ENCODE results near the gene IRX6.

IRX6 gene

DNA sequence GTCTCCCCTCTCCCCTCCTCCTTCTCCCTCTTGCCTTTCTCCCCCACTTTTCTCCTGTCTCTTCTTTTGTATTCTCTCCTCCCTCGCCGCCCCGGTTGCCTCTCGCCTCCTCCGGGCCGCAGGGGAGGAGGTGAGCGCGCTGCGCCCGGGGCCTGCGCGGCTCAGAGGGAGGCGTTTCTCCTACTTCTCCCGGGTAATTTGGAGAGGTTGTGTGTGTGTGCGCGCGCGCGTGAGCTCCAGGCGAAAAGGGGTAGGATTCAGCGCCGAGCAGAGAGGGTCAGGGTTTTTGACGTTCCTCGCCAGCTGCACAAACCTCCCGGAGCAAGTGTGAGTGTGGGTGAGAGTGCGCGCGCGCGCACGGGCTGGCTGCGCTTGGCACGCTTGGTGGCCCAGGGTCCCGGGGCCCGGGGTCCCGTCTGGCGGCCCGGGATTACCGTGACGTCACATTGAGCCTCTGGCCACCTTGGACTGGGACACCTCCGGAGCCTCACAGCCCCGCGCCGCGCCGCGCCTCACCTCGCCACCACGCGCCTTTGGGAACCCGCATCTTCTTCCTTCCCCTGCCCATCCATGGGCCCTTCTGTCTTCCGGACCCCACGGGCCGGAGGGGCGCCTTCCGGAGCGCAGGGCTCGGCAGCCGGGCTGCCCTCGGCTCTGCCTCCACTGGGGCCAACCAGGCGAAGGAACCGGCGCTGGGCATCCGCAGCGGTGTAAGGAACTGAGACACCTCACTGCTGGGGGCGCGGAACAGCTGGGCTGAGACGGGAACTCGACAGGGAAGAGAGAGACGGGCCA lies 479 bp downstream of the IRX6 start:
- no peak for DNase-seq

DNA sequence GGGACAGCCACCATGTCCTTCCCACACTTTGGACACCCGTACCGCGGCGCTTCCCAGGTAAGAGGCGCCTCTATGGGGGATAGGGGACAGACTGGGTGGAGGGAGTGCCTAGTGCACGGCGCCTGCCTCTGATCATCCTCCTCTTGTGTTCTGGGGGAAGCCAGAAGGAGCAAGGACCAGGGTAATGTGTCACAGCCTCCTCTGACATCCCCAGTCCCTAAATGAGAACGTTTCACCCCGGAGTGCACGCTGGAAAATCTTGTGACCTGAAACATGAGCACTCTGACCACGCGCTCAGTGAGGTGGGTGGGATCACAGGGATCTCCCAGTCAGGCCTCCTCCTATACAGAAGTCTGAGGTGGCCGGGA lies 1.1 kb downstream of the IRX6 start:
- no peak for DNase-seq

DNA sequence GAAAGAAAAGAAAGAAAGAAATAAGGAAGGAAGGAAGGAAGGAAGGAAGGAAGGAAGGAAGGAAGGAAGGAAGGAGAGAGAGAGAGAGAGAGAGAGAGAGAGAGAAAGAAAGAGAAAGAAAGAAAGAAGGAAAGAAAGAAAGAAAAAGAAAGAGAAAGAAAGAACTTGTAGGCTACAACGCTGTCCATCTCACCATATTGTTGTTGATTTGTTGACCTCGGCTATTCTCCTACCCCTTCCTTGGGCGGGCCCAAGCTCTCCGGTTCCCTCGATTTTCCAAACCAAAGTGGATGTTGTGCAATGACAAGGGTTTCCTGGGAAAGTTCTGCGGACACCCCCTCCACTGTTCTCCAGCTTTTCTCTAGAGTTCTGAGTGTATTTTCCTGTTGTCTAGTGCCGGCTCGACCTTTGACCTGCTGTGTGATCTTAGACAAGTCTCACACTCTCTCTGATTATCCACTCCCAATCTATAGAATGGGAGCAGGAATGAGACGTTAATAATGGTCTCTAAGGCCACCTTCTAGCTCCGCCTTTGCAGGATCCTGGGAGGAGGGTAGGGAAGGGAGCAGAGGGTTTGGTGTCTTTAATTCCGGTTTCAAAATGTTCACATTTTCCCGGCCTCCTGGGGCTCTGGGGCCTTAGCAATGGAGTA lies 1.6 kb downstream of the IRX6 start:
- no peak for DNase-seq

DNA sequence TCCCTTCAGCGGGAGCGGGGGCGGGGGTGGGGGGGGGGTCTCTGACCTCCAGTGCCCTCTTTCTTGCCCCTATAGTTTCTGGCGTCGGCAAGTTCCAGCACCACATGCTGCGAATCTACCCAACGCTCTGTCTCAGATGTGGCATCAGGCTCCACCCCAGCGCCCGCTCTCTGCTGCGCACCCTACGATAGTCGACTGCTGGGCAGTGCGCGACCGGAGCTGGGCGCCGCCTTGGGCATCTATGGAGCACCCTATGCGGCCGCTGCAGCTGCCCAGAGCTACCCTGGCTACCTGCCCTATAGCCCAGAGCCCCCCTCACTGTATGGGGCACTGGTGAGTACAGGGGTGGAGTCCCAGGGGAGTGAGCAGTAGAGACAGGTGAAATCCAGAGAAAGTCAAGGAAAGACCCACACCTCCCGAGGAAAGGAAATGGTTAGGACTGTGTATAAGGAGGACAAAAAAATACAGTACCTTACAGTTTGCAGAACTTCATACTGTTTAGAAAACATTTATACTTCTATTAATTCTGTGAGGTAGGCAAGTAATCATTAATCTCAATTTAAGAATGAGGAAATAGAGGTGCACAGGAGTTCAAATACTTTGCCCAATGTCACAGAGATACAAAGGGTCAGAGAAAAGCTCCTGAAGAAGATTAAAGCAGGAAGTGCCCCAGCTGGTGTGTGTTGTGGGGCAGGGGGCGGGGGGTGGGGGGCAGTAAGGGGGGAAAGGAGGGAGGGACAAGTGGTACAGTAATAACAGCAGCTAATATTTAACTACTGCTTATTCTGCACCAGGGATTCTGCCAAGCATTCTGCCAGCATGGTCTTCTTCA lies 2.5 kb downstream of the IRX6 start:
- DNase-seq, result no peak

DNA sequence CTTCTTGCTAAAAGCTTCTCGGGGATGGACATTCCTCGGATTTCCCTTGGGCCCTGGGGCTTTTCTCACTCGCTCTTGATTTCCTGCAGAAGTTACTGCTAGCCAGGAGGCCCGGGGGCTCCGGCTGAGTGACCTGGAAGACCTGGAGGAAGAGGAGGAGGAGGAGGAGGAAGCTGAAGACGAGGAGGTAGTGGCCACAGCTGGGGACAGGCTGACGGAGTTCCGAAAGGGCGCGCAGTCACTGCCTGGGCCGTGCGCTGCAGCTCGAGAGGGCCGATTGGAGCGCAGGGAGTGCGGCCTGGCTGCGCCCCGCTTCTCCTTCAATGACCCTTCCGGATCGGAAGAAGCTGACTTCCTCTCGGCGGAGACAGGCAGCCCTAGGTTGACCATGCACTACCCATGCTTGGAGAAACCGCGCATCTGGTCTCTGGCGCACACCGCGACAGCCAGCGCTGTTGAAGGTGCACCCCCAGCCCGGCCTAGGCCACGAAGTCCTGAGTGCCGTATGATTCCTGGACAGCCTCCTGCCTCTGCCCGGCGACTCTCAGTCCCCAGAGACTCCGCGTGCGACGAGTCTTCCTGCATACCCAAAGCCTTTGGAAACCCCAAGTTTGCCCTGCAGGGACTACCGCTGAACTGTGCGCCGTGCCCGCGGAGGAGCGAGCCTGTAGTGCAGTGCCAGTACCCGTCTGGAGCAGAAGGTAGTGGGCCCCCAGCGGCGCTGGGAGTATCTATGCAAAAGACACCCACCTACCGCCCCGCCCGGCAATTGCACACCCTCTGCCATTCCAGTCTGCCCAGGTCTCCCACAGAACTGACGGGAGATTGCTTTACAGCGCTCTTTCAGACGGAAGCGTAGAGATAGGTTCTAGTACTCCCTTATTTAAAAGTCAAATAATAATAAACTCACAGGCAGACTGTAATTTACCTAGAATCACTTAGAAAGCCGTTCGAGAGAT lies 4.9 kb downstream of the IRX6 start:
- DNase-seq, result no peak

DNA sequence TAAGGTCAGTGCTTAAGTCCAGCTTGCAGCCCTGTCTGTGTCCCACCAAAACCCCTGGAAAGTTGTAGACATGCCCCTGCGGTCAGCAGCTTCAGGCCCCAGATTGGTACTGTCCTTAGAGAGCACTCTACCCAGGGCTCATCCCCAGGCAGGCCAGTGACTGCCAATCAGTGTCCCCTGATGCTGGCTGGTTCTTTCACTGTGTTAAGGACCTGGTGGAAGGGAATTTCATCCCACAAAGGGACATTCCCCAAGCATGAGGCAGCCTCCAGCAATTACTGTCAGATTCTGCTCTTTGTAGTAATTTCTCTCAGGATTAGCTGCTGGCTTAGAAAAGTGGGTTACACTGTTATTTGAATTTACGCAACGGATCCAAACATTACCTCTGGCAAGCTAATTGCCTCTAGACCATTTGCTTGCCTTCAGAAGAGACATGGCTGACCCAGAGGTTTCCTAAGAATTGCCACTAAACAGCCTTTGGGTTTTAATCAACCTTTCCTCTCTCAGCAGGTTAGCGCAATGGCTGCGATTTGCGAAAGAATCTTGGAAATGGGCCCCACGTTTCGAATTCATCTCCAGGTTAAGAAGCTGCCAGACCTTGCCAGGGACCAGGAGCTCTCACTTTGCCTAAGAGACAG lies 5.9 kb downstream of the IRX6 start:
- no peak for DNase-seq

DNA sequence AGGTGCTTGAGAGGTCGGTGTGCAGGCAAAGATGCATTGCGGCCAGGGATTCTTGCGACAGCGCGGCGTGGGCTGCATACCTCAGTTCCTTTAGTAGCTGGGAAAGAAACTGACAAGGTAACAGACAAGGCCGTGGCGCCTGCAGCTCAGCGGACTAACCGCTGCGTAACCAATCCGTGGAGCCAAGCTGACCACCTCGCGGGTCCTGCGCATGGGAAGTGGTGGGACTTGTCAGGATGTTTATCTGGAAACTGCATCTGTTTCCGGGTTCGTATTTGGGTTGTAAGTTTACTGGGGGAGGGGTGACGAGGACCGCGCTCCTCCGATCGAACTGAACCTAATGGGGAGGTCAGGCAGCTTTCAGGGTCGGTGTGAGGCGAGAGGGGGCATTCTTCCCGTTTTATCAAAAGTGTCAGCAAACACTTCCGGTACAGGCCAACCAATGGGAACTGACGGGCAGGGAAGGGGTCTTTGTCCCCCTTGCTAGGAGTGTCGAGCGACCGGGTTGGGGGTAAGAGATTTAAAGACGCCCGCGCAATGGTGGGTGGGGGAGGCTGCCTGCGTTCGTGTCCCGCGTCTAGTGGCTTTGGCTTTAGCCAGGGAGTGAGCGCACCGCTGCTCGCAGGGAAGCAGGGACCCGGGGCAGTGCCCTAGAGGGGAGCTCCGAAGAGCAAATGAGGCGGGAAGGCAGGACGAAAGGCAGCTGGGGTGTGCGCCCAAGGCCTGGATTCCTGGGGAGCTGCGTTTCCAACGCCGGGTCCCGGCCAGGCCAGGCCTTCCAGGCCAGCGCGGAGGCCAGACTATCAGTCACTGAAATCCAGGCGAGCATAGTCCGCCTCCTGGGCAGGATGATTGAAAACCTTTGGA lies 7.0 kb downstream of the IRX6 start:
- no peak for DNase-seq

DNA sequence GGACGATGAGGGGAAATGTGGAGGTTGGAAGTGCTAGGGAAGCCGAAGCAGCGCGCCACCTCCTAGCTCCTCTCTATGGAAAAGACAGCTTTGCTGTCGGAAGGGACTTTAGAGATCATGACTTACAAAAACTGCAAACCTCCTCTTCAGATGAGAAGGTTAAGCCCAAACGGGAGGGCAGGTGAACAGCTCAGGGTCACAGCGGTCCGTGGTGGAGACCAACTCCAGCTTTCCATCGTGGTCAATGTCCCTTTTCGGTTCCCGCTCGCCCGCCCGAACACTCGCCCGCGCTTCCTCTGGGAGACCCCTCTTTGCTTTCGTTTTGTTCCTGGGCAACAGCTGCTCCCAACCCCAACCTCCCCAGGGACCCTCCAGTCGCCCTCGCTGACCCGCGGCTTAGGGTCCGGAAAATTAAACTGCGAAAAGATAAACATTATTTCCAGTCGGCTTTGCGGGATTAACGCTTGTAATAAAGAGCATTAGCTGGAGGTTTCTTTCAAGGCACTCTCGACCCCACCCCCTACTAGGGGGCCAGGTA lies 7.7 kb downstream of the IRX6 start:
- no peak for DNase-seq

DNA sequence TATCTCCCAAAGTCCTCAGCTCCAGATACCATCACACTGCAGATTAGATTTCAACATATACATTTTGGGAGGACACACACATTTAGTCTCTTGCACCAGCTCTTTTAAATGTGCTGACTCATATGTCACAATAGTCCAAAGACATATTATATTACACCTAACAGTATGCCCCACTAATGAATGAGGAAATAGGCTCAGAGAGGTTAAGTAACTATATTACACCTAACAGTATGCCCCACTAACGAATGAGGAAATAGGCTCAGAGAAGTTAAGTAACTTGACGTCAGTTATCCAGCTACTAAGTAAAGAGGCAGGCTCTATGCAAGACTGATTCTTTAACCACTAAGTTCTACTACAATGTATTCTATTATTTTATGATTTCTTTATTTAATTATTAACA lies 9.7 kb downstream of the IRX6 start:
- DNase-seq, result no peak

DNA sequence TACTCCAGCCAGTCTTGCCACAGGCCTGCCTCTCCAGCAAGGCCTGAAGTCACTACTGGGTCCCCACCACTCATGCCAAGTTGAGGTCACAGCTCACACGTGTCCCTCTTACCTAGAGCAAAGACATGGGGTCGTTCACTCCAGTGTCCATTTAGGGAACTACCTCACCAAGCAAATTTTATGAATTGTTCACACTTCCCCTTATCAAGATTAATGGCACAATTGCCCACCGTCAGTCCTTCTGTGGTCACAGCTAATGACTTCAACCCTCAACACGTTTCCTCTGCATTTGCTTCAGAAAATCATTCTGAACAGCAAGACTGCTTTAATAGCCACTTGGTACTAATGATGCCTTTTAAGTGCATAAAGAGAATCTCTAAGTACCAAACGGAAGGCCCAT lies 14.6 kb downstream of the IRX6 start:
- no peak for DNase-seq

DNA sequence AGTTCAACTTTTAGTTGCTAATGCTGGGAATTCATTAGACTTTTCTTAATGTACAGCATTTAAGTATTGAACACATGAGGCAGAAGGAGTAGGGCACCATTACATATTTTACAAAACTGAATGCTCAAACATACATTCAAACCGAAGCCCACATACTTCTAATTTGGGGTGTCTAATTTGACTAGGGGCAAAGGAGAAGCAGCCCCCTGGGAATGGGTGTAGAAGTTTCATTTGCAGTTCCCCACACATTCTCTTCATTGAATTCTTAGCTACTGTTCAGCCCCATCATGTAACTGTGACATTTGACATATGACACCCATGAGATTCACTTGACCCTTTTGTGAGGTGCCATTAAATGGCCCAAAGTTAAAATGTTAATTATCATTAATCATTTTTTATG lies 16.4 kb downstream of the IRX6 start:
- DNase-seq, result no peak

DNA sequence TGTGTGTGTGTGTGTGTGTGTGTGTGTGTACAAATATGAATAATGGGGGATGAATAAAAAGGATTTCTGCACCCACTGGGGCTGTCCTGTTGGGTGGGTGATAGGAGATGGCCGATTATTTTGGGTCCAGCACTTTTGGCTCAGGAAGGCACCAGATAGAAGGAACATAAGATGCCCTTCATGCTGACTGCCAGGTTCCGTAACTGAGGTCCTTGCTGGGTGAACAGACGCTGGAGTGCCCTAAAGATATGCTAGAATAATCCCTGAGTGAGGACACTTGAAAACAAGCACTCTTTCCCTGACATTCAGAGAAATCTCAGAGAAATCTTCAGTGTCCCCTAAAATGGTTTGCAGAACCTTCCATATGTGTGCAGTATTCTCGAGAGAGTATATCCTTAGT lies 17.7 kb downstream of the IRX6 start:
- DNase-seq, result no peak

DNA sequence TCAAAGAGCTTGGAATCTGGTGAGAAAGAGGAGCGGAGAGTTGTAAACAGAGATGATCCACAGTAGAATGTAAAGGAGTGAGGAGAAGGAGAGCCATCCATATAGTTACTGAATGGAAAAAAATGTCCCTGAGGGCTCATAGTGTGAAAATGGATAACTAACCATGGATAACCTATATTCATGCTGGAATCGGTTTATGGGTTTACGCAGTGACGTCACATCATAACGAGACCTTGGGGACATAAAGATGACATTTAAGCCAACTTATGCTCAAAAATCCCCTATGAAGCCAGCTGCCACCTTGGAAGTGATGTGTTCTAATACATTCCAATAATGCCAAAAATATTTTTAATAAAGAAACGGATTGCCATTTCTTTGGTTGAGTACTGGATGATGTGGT lies 22.5 kb downstream of the IRX6 start:
- DNase-seq, result no peak

DNA sequence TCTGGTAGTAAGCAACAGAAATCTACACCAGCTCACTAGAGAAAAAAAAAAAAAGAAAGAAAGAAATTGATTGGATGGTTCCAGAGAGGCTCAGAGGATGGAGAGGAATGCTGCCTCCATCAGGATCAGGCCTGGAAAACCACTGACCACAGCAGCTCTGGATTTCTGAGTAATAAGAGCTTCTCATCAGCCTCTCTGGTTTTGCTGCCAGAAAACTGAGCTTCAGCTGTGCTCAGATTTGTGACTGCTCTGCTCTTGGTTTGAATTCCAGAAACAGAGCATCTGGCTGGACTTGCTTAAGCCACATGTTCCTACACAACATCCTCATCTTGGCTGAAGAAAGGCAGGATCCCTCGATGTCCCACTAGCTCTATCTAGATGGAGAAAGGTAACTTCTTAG lies 25.9 kb downstream of the IRX6 start:
- no peak for DNase-seq

DNA sequence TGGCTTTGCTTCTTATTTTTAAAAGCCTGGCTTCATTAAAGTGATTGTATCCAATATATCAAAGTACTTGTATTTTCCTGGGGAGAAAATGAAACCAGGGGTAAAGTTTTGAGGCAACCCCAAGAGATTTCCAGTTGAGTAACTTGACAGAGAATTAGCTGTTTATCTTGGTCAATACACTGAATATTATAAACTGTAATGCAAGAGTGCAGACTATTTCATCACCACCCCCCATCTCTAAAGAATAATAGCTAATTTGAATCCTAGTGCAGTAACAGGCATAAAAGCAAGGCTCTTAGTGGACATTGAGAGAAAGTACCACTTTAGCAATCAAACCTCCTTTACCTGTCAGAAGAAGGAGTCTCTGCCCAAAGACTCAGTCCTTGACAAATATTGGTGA lies 27.0 kb downstream of the IRX6 start:
- DNase-seq, result no peak

DNA sequence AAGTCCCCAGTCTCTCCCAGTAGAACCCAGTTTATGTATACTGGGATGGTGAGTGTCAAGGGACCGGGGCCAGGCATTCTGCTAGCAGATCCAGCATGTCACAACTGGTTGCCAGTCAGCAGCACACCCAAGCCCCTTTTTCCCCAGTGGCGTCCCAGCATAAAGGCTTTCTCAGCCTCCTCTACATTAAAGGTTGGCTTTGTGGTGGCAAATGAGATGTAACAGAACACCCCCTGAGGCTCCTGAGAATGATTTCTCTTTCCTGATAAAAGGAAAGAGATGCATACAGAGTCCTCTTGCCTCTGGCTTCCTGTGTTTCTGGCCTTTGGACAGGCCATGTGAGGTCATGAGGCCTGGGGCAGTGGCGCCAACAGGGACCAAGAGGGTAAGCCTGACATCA lies 27.9 kb downstream of the IRX6 start:
- no peak for DNase-seq

DNA sequence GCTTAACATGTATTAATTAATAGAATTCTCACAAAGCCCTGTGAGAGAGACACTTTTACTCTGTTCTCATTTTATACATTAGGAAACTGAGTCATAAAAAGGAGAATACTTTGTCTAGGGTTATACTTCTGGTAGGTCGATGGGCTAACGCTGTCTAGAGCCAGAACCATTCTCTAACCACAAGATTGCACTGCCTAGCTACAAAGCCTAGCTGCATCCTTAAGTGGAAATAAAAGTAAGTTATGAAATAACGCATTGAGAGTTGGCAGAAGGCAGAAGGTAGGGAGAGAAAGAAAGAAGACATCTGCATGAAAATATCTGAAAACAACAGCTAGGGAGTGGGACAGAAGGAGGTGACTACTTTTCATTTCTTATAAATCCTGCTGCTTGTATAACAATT lies 33.2 kb downstream of the IRX6 start:
- DNase-seq, result no peak

DNA sequence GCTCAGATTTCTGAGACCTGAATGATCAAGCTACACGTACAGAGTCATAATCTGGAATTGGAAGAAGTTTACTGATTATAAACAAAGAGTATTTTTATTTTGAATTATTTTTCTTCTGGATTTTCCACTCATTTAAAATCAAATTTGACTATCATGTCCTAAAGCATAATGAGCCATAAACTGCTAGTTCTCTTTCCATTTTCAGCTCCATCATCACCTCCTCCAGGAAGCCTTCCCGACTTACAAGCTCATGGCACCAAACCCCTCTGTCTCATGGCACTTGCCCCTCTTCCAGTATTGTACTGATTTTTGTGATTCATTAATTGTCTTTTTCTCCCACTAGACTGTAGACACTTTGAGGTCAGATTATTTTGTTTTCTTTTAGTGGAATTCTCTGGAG lies 35.9 kb downstream of the IRX6 start:
- no peak for DNase-seq

DNA sequence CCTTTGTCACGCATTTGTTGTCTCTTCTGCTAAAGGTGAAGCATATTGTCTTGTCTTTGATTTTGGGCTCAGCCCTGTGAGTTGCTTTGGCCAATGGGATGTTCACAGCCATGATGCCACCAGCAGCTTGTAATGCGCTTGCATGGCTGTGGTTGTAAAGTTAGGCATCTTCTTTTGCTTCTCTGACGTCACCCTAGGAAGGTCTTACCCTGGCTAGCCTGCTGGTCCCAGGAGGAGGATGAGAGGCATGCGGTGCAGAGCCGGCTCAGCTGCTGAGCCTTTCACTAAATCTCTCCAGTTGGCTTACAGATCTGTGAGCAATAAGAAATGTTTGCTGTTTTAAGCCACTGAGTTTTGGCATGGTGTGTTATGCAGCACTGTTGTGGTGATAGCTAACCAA lies 40.8 kb downstream of the IRX6 start:
- DNase-seq, result no peak

DNA sequence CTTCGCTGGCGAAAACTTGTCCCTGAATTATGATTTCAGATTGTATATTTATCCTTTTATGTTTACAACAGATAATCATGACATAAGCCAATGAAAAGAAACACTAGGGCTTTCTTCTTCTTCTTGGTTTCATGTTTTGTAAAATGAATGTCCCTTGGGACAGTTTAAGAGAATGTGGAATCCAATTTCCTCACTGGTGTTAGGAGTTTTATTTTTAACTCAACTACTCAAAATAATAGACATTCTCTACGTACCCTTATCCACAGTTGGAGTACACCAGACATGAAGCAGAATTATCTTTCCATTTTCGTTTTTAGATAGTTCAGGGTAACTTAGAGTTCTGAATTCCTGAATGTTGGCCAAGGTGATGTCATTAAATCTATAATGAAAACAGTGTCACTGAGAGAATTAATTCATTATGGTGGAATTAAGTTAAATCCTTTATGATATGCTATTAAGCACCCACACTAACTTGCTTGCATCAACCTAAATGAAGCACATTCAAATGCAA lies 43.4 kb downstream of the IRX6 start:
- DNase-seq, result no peak

All from CD4-positive, alpha-beta T cell treated with Interferon alpha-2 for 1 hour (primary cell).